GM23338 (cell line): ENCODE measurements around the gene CFDP1.

Experiments used
- CREB1 ChIP-seq: fragments of 250-450 bp; sonication (Bioruptor Pico); IDR thresholded peaks from 2 replicates; pipeline ENCODE4 v1.5.0; 2020; ENCODE audit warnings: low read depth, mild to moderate bottlenecking, moderate library complexity
- CTCF ChIP-seq, 2 experiments: fragments of 200-600 bp in 1 of 2; sonication (generic) in 1 of 2; conservative IDR thresholded peaks; 2 replicates each; pipeline versions ENCODE4 v1.5.1 to v1.6.1; 2016 to 2017; ENCODE audit warnings: antibody characterized with exemption in 2 of 2, low read depth in 2 of 2, mild to moderate bottlenecking in 2 of 2, moderate library complexity in 1 of 2
- EZH2 ChIP-seq: fragments of 200-600 bp; sonication (generic); IDR thresholded peaks from one replicate; pipeline ENCODE4 v1.8.0; 2017; ENCODE audit warnings: antibody characterized with exemption, mild to moderate bottlenecking, low read depth; ENCODE audit not compliant: unreplicated experiment
- EZH2phosphoT487 ChIP-seq: fragments of 200-600 bp; sonication (generic); IDR thresholded peaks from one replicate; pipeline ENCODE4 v1.8.1; 2018; ENCODE audit warnings: antibody characterized with exemption; ENCODE audit not compliant: unreplicated experiment
- JUNB ChIP-seq: IDR thresholded peaks from one replicate; pipeline ENCODE4 v1.6.1; 2016; ENCODE audit warnings: antibody characterized with exemption; ENCODE audit not compliant: unreplicated experiment
- POLR2AphosphoS5 ChIP-seq: IDR thresholded peaks from 2 replicates; pipeline ENCODE4 v1.6.1; 2016; ENCODE audit warnings: antibody characterized with exemption, low read depth
- REST ChIP-seq: IDR thresholded peaks from one replicate; pipeline ENCODE4 v1.6.1; 2018; ENCODE audit warnings: antibody characterized with exemption; ENCODE audit not compliant: unreplicated experiment
- STAT1 ChIP-seq: IDR thresholded peaks from one replicate; pipeline ENCODE4 v1.6.1; 2016; ENCODE audit warnings: antibody characterized with exemption; ENCODE audit not compliant: unreplicated experiment
- ZNF462 ChIP-seq: fragments of 250-450 bp; sonication (Bioruptor Pico); IDR thresholded peaks from 2 replicates; pipeline ENCODE4 v1.5.0; 2020; ENCODE audit warnings: mild to moderate bottlenecking, moderate library complexity

GRCh38 chr16:75394941-75395340 is 38.4 kb downstream of the CFDP1 start:
- TF ChIP-seq EZH2 (no peak), CTCF (conservative IDR thresholded peaks at IDR 0.05; ENCODE audit: low read depth in 2 of 2) (no peak), REST (no peak), EZH2phosphoT487 (no peak), CREB1 (CRISPR knock-in tag) (no peak), POLR2AphosphoS5 (no peak), JUNB (no peak), ZNF462 (CRISPR knock-in tag) (no peak), STAT1 (no peak)
